Fibroblast of villous mesenchyme (primary cell): ENCODE data around the gene FRAS1. TPM values are rescaled to one million over a fixed set of nuclear protein-coding genes. Genes with fewer than 3 reads are reported as not detected.
A peak's percentile ranks its signal among the peaks of the same experiment; 100 is the strongest.

Source experiments
- DNase-seq: peaks from one replicate; pipeline ENCODE4 v3.0.0-alpha.2; 2010; ENCODE audit warnings: low read depth
- H3K4me3 ChIP-seq: 2 replicates; pipeline ENCODE4 v1.5.1; 2011; ENCODE audit warnings: low read depth, mild to moderate bottlenecking, low read length
- total RNA-seq: library from RNA; depleted of rRNA; stranded (reverse); fragments of >200 nt; gene quantifications from 2 replicates; pipeline ENCODE4 v1.2.3, GENCODE V29; 2012
- TF ChIP-seq, protein P1 (sequence below): IDR thresholded peaks from 2 replicates; pipeline ENCODE4 v1.5.1; 2012; ENCODE audit warnings: low read depth, mild to moderate bottlenecking, low read length; ENCODE audit not compliant: insufficient read depth

Gene FRAS1
- total RNA-seq, 1 donor: 1.3 TPM

DNA sequence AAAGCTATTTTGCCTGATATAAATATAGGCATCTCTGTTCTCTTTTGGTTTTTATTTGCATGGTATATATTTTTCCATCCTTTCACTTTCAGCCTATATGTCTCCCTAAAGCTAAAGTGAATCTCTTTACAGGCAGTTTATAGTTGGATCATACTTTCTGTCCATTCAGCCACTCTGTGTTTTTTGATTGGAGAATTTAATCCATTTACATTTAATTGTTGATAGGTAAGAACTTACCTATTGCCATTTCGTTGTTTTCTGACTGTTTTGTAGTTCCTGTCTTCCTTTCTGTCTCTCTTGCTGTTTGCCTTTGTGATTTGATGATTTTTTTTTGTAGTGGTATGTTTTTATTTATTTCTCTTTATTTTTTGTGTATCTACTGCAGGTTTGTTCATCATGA is 338.5 kb downstream of the FRAS1 start:
- no peak for DNase-seq
- no peak overlapping the region for H3K4me3 ChIP-seq
- TF ChIP-seq, protein P1, sequence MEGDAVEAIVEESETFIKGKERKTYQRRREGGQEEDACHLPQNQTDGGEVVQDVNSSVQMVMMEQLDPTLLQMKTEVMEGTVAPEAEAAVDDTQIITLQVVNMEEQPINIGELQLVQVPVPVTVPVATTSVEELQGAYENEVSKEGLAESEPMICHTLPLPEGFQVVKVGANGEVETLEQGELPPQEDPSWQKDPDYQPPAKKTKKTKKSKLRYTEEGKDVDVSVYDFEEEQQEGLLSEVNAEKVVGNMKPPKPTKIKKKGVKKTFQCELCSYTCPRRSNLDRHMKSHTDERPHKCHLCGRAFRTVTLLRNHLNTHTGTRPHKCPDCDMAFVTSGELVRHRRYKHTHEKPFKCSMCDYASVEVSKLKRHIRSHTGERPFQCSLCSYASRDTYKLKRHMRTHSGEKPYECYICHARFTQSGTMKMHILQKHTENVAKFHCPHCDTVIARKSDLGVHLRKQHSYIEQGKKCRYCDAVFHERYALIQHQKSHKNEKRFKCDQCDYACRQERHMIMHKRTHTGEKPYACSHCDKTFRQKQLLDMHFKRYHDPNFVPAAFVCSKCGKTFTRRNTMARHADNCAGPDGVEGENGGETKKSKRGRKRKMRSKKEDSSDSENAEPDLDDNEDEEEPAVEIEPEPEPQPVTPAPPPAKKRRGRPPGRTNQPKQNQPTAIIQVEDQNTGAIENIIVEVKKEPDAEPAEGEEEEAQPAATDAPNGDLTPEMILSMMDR: no peak

DNA sequence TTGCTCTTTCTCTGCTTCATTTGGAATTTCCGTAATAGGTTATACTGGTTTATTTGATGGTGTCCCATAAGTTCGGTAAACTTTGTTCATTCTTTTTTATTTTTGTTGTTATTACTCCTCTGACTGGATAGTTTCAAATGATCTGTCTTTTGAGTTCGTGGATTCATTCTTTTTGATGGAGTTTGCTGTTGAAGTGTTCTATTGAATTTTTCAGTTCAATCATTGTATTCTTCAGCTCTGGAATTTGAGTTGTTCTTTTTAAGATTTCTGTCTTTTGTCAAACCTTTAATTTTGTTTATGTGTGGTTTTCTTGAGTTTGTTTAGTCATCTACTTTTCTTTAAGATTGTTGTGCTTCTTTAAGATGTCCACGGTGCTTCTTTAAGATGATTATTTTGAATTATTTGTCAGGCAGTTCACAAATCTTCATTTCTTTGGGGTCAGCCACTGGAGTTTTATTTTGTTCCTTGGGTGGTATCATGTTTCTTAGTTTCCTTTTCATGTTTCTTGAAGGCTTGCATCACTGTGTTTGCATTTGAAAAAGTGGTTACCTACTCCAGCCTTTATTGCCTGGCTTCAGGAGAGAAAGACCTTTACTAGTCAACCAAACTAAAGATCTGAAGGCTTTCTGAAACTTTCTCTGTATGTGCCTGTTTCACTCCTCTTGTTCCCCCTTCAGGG is 339.6 kb downstream of the FRAS1 start:
- no peak for DNase-seq
- no peak overlapping the region for H3K4me3 ChIP-seq
- TF ChIP-seq, protein P1: no peak

DNA sequence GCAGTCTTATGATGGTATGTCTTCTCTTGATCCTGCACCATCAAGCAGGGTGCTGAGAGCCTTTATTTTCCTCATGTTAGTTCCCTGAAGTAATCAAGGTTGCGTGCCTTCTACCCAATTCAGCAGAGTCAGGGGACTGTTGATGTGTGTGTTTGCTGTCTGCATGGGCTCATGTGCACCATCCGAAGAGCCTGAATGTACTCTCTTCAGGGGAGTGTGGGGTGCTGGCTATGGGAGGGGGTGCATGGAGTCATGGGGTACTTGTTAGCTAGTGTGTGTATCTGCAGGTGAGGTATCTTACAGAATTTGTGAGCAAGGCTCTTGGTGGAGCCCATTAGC is 340.1 kb downstream of the FRAS1 start:
- TF ChIP-seq, protein P1: no peak
- no peak for DNase-seq
- no peak overlapping the region for H3K4me3 ChIP-seq

DNA sequence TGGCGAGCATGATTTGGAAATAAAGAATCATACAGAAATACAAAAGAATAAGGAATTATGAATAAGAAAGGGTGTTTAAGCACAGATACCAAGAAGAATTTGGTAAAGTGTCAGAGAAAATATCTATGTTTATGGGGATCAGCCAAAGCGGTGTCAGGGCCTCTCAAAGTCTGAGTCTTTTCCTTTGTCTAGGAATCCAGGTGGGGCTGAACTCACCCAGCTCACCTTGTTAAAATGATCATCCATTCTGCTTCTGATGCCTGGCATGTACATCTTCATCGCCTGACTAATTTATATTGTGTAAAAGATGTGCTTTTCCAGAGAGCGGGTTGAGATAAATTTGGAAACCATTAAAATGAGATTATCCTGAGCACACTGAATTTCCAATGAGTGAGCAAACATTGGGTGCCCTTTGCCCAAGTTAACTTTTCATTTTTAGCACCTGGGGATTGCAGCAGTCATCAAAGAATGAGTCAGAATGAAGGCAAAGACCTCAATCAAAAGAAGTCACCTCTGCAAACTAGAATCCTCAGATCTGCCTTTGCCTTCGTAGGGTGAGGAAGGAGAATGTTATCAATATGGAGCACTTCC is 352.6 kb downstream of the FRAS1 start:
- H3K4me3 ChIP-seq: no peak overlapping the region
- TF ChIP-seq, protein P1: no peak
- DNase-seq: no peak

DNA sequence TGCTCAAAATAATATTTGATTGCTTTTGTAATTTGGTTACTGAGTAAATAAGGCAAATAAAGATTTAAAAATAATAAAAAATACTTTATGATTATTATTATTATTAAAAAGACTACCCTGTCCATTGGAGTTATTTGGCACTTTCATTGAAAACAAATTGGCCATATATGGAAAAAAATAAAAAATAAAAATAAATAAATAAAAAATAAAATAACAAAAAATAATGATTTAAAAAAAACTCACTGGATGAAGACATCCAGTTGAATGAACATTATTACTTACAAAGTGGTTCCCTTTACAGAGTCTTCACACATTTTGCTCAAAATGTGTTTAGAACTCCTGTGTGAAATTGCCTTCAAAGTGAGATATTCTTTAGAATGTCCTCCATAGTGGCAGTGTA is 353.1 kb downstream of the FRAS1 start:
- TF ChIP-seq, protein P1: no peak
- H3K4me3 ChIP-seq: no peak overlapping the region
- DNase-seq: no peak

DNA sequence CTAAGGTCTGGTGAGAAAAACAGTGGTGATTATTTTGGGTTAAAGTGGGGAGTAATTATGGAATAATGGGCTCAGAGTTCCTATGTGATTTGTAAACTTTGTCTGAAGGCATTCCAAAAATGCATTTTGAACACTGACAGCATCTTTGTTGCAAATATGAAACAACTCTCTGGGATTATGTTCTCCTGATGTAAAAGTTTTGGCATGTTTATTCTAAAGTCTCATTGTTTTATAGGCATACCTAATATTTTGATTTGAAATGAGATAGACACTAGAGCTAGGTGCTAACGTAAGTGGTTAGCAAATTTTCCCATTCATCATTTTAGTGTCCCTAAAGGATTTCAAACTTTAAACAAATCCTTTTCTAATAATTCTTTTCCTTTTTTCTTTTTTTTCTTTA is 353.6 kb downstream of the FRAS1 start:
- no peak for DNase-seq
- no peak overlapping the region for H3K4me3 ChIP-seq
- TF ChIP-seq, protein P1: no peak

DNA sequence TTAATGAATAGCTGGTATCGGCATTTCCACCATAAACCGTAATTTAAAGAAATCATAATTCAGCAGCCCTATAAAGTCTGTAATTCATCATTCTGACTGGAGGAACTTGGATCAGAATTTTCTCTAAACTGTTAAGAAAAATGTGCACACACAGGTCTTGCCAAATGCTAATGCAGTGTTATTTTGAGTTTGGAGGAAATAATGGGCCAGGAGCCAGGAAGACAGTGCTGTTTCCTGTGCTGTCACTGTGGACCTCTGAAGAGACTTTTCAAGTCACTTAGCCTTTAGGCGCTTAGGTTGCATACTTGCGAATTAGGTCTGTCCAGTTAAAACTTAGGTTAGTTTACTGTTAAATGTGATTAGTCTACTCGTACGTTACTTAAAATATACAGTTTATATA is 357.0 kb downstream of the FRAS1 start:
- TF ChIP-seq, protein P1: no peak
- DNase-seq: peak; percentile 3
- H3K4me3 ChIP-seq: no peak overlapping the region
